HK-2 (cell line): ENCODE data around the gene NKX2-4.

Source experiments
- DNase-seq: peaks from one replicate; pipeline ENCODE4 v3.0.0-alpha.2; 2018; ENCODE audit not compliant: unreplicated experiment

NKX2-4 gene

GRCh38 chr20:21360705-21361104, 36.6 kb downstream of the NKX2-4 start:
- DNase-seq: no peak

DNA sequence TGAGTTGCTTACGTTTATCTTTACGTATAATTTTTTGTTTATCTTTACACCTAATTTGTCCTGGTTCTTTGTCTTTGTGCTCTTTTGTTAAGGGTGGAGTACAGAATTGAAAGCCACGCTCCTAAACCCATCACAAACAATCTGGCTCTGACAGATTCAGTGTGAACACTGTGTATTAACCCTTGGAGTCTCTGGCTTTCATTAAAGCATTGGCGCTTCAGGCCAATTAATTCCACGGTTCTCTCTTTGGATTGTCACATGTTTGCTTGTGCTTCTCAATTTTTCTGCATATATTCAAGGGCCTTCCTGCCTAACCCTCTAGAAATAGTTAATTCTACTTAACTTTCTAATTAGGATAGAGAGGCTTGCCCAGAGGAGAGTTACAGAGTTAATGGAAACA, 38.6 kb downstream of the NKX2-4 start:
- no peak for DNase-seq

DNA sequence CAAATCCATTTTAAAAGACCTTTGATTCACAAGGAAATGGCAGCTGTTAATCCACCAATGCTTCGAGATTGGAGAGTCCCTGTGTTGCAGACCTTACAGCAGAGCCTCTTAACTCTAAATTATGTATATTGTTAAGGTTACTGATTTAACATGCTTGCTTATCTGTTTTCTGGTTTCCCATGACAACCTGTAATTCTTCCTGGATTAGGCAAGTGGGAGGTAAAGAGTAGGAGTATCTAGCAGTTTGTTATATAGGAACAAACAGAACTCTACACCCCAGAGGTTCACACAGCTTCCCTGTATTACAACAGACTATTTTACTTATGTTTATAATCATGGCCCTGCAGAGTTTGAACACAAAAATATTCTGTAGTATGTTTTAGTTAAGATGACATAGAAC, 39.5 kb downstream of the NKX2-4 start:
- DNase-seq: no peak

- no peak for DNase-seq
Observed at GRCh38 chr20:21356386-21356785, 40.9 kb downstream of the NKX2-4 start.

DNA sequence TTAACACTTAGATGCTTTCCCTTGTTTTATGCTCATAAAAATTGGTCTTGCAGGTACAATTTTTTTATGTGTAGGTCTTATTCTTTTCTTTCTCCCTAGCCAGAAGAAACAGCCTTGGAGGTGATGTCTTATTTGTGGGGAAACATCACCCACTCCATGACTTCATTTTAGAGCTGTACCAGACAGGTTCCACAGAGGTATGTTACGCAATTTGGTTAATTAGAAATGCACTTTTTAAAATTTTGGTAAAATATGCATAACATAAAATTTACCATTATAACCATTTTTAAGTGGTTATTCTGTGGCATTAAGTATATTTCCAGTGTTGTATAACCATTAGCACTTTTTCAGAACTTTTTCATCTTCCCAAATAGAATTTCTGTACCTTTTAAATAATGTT, 41.3 kb downstream of the NKX2-4 start:
- no peak for DNase-seq

DNA sequence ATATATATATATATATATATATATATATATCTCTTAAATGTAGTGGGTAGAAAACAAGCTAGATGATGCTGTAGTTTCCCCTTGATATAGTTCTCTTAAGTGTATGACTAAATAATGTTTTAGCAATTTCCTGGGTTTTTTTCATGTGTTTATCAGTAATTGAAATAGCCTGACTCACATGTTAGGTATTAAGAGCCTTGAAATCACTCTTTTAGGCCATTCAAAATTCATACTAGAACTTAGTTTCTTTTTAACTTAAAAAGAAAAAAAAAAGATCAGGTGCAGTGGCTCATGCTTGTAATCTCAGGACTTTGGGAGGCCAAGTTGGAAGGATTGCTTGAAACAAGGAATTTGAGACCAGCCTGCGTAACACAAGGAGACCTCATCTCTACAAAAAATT, 44.1 kb downstream of the NKX2-4 start:
- DNase-seq: no peak

- no peak for DNase-seq
Observed at GRCh38 chr20:21352703-21353102, 44.6 kb downstream of the NKX2-4 start.
